ENCODE results near the gene SSX7. TPM values are rescaled to one million over a fixed set of nuclear protein-coding genes. Genes with fewer than 3 reads are reported as not detected.

The SSX7 gene
- total RNA-seq, 1 donor from 2014 or later = not detected

DNA sequence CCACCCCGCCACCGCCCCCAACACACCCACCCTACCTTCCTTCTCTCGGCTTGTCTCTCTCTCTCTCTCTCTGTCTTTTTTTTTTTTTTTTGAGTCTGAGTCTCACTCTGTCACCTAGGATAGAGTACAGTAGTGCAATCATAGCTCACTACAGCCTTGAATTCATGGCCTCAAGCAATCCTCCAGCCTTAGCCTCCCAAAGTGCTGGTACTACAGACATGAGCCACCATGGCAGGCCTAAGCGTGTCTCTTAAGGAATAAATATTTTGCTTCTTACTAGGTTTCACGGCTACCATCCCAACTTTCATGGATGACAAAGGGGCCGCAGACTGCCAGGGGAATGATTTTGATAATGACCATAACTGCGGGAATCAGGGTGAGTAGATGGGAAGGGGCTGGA lies 55.8 kb downstream of the SSX7 start:
- Mint-ChIP-seq H3K4me3 (ENCODE audit: unreplicated experiment) (no peak overlapping the region), H3K27ac (ENCODE audit: unreplicated experiment) (no peak overlapping the region), H3K9me3 (ENCODE audit: unreplicated experiment) (no peaks in the 10 kb centered on the region), H3K36me3 (ENCODE audit: unreplicated experiment) (no peaks in the 10 kb centered on the region), H3K4me1 (ENCODE audit: low read depth, unreplicated experiment) (no peaks in the 10 kb centered on the region), H3K27me3 (ENCODE audit: unreplicated experiment) (no peaks in the 10 kb centered on the region)
- TF ChIP-seq CTCF (IDR thresholded peaks at IDR 0.05; ENCODE audit: partially characterized antibody, unreplicated experiment) = no peak
- no peak for DNase-seq

GRCh38 chrX:52594658-52595057 lies 60.0 kb downstream of the SSX7 start:
- no peaks in the 10 kb centered on the region for H3K9me3 Mint-ChIP-seq (ENCODE audit: unreplicated experiment)
- H3K36me3 Mint-ChIP-seq (ENCODE audit: unreplicated experiment) = no peaks in the 10 kb centered on the region
- no peak for DNase-seq
- no peaks in the 10 kb centered on the region for H3K4me1 Mint-ChIP-seq (ENCODE audit: low read depth, unreplicated experiment)
- no peak overlapping the region for H3K27ac Mint-ChIP-seq (ENCODE audit: unreplicated experiment)
- TF ChIP-seq CTCF (IDR thresholded peaks at IDR 0.05; ENCODE audit: partially characterized antibody, unreplicated experiment) = no peak
- peaks cover 2% of the 10 kb centered on the region for H3K27me3 Mint-ChIP-seq (ENCODE audit: unreplicated experiment)
- H3K4me3 Mint-ChIP-seq (ENCODE audit: unreplicated experiment) = no peak overlapping the region

Other genes with a start within 250 kb of the SSX7 start
- not detected for gene XAGE1A, start 159.1 kb downstream of the SSX7 start, total RNA-seq (ENCODE audit: unreplicated experiment)
- gene XAGE1B, start 137.8 kb downstream of the SSX7 start, total RNA-seq (ENCODE audit: unreplicated experiment) = not detected
- gene SSX2, start 52.3 kb upstream of the SSX7 start, total RNA-seq (ENCODE audit: unreplicated experiment) = not detected
- not detected for gene SSX2B, start 96.4 kb upstream of the SSX7 start, total RNA-seq (ENCODE audit: unreplicated experiment)
- not detected for gene SPANXN5, start 142.5 kb upstream of the SSX7 start, total RNA-seq (ENCODE audit: unreplicated experiment)
- not detected for gene XAGE5, start 156.4 kb upstream of the SSX7 start, total RNA-seq (ENCODE audit: unreplicated experiment)
- not detected for gene XAGE3, start 213.2 kb upstream of the SSX7 start, total RNA-seq (ENCODE audit: unreplicated experiment)
- 11.8 TPM for gene FAM156B, start 242.4 kb upstream of the SSX7 start, total RNA-seq (ENCODE audit: unreplicated experiment)